GM12878 (cell line): ENCODE data around the gene IFI44L.

Experiments used
- ESRRA ChIP-seq: IDR thresholded peaks from 2 replicates; pipeline ENCODE4 v1.6.1; 2012; ENCODE audit warnings: mild to moderate bottlenecking, low read length, improper control_type of control experiment
- ETV6 ChIP-seq, 2 experiments: fragments of 450-650 bp in 1 of 2; IDR thresholded peaks in 1 of 2; conservative IDR thresholded peaks in 1 of 2; 2 replicates each; pipeline ENCODE4 v1.6.1; 2014; ENCODE audit warnings: antibody characterized with exemption in 1 of 2, borderline replicate concordance in 1 of 2, low read depth in 1 of 2, mild to moderate bottlenecking in 1 of 2, moderate library complexity in 1 of 2
- EZH2 ChIP-seq: IDR thresholded peaks from 2 replicates; pipeline ENCODE4 v1.6.1; 2012; ENCODE audit warnings: low read depth, mild to moderate bottlenecking, control low read depth, inconsistent platforms, low read length, borderline replicate concordance; ENCODE audit not compliant: control insufficient read depth
- FOXM1 ChIP-seq: IDR thresholded peaks from 2 replicates; pipeline ENCODE4 v1.6.1; 2012; ENCODE audit warnings: low read depth, mild to moderate bottlenecking, inconsistent platforms, low read length, moderate library complexity
- LARP7 ChIP-seq: fragments of 450-650 bp; IDR thresholded peaks from 2 replicates; pipeline ENCODE4 v1.6.1; 2017; ENCODE audit warnings: mild to moderate bottlenecking
- NFYA ChIP-seq: IDR thresholded peaks from 2 replicates; pipeline ENCODE4 v1.6.1; 2011; ENCODE audit warnings: low read depth, mild to moderate bottlenecking, low read length, improper control_type of control experiment, borderline replicate concordance
- NRF1 ChIP-seq: conservative IDR thresholded peaks from 2 replicates; pipeline ENCODE4 v1.6.1; 2011; ENCODE audit warnings: mild to moderate bottlenecking, low read depth, low read length, improper control_type of control experiment
- RCOR1 ChIP-seq: conservative IDR thresholded peaks from 2 replicates; pipeline ENCODE4 v1.6.1; 2012; ENCODE audit warnings: low read depth, low read length, improper control_type of control experiment
- SP1 ChIP-seq: IDR thresholded peaks from one replicate; pipeline ENCODE4 v1.6.1; 2011; ENCODE audit warnings: low read depth, low read length
- TARDBP ChIP-seq: IDR thresholded peaks from 2 replicates; pipeline ENCODE4 v1.6.1; 2016; ENCODE audit warnings: borderline replicate concordance
- YY1 ChIP-seq: IDR thresholded peaks from 2 replicates; pipeline ENCODE4 v1.6.1; 2011; ENCODE audit warnings: low read depth, mild to moderate bottlenecking, low read length
- ZNF274 ChIP-seq: IDR thresholded peaks from one replicate; pipeline ENCODE4 v1.8.0; 2011; ENCODE audit not compliant: insufficient read length, insufficient read depth

DNA sequence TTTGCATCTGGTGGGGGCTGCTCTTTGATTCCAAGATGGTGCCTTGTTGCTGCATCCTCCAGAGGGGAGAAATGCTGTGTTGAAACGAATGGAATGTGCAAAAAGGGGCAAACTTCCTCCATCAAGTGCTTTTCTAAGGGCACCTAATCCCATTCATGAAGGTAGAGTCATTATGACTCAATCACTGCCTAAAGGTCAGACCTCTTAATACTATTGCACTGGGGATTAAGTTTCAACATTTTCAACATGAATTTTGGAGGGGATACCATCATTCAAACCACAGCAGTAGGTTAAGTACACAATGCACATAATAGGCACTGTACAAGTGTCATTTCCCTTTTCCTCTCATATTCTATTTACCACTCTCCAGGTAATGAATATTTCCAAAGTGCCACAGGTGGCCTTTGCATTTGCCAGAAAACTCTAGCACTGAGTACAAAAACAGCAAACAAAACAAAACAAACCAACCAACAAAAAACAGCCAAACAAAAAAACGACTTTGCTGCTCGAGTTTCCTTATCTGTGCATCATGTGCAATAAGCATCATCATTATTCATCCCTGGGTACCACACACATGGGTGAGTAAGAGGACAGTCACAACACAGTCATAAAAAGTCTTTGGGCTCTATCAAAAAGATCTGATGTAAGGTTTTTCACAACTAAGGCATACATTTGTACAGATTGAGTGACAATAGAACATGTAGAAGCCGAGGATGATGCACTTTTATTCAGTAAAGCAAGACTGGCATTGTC lies 71.9 kb downstream of the IFI44L start:
- TF ChIP-seq SP1 (no peak), ETV6 (conservative IDR thresholded peaks at IDR 0.05 in 1 of 2, IDR thresholded peaks at IDR 0.05 in 1 of 2; ENCODE audit: borderline replicate concordance in 1 of 2, low read depth in 1 of 2) (no peak), NFYA (no peak), ESRRA (no peak), RCOR1 (no peak), LARP7 (no peak), YY1 (no peak), FOXM1 (no peak), NRF1 (no peak), EZH2 (no peak), ZNF274 (no peak), TARDBP (no peak)
